ENCODE results near the gene STK17B.

Gene STK17B

DNA sequence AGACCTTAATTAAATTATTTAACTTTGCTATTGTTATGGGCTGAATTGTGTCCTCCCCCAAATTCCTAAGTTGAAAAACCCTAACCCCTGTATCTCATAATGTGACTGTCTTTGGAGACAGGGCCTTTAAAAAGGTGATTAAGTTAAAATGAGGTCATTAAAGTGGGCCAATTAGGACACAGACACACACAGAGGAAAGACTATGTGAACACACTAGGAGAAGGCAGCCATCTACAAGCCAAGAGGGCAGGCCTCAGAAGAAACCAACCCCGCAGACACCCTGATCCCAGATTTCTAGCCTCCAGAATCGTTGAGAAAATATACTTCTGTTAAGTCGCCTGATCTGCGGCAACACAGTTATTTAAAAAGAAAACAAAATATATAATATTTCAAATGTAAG, 6.4 kb downstream of the STK17B start:
- H3K36me3 ChIP-seq (ENCODE audit: insufficient read depth, low read length), result peaks cover 3% of the 10 kb centered on the region
- no peak overlapping the region for H2AFZ ChIP-seq (ENCODE audit: low read depth, low read length)
- H3K4me3 ChIP-seq (ENCODE audit: low read length), result no peak overlapping the region
- peaks cover 13% of the 10 kb centered on the region for H3K4me1 ChIP-seq (ENCODE audit: insufficient read depth, low read length)
- H3K9me3 ChIP-seq (ENCODE audit: low read length), result no peaks in the 10 kb centered on the region
- H3K27me3 ChIP-seq (ENCODE audit: insufficient read depth, low read length), result no peaks in the 10 kb centered on the region

DNA sequence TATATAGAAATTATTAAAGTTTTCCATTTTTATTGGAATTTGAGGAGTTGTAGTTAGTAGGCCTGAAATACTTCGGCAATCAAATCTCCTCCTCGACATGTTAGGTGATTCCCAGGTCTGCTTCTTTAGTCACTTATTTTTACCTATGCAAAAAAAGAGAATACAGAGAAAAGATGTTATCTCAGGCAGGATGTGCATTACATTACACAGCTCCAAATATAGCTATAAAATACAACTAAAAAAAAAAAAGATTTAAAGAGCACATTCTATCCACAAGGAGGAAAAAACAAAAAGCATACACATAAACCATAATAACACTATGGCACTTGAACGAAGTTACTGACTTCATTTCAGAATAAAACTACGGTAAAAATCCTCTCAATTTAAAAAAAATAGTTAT, 8.1 kb downstream of the STK17B start:
- H2AFZ ChIP-seq (ENCODE audit: low read depth, low read length), result no peak overlapping the region
- H3K27me3 ChIP-seq (ENCODE audit: insufficient read depth, low read length), result no peaks in the 10 kb centered on the region
- H3K9me3 ChIP-seq (ENCODE audit: low read length), result no peaks in the 10 kb centered on the region
- H3K36me3 ChIP-seq (ENCODE audit: insufficient read depth, low read length), result peaks cover 5% of the 10 kb centered on the region
- no peak overlapping the region for H3K4me3 ChIP-seq (ENCODE audit: low read length)
- H3K4me1 ChIP-seq (ENCODE audit: insufficient read depth, low read length), result peaks cover 10% of the 10 kb centered on the region

DNA sequence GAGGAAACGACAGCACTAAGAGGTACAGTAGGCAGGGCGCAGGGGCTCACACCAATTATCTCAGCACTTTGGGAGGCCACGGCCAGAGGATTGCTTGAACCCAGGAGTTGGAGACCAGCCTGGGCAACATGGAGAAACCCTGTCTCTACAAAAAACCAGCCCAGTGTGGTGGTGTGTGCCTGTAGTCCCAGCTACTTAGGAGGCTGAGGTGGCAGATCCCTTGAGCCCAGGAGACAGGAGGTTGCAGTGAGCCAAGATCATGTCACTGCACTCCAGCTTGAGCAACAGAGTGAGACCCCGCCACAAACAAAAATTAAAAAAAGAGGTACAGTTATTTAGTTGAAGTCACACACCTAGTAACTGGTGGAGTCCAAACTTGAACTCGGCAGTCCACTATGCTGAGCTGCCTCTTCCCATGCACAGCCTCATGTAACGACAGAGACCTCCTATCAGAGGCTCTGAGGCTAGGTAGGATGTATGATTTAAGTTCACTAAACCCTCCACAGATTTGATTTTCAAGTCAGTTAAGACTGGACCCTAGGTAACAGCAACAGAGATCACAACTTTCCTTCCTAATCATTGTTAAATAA, 8.7 kb downstream of the STK17B start:
- no peaks in the 10 kb centered on the region for H3K27me3 ChIP-seq (ENCODE audit: insufficient read depth, low read length)

DNA sequence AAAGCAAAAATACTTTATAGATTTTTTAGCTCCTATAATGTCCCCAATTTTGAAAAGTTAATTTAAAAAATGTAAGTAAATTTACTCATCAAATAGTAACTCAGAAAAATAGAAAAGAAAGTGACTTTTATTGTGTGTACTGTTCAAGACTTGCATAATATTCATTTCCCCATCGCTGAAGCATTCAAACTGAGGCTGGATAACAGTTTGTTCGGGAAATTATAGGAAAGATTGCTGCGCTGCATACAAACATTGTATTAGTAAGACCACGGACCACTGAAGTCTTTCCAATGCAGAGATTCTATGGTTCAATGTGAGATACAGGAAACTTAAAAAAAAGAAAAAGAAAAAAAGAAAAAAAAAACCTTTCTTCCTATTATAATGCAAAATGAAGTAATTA, 10.4 kb downstream of the STK17B start:
- Histone ChIP-seq H3K9me3 (ENCODE audit: low read length) (no peaks in the 10 kb centered on the region), H3K4me1 (ENCODE audit: insufficient read depth, low read length) (peaks cover 10% of the 10 kb centered on the region), H3K27me3 (ENCODE audit: insufficient read depth, low read length) (no peaks in the 10 kb centered on the region), H2AFZ (ENCODE audit: low read depth, low read length) (no peak overlapping the region), H3K36me3 (ENCODE audit: insufficient read depth, low read length) (peaks cover 5% of the 10 kb centered on the region), H3K4me3 (ENCODE audit: low read length) (no peak overlapping the region)

More for the DNA sequence above, 8.7 kb downstream of the STK17B start:
- H3K36me3 ChIP-seq (ENCODE audit: insufficient read depth, low read length), result peaks cover 5% of the 10 kb centered on the region
- H3K9me3 ChIP-seq (ENCODE audit: low read length), result no peaks in the 10 kb centered on the region
- no peak overlapping the region for H3K4me3 ChIP-seq (ENCODE audit: low read length)
- H2AFZ ChIP-seq (ENCODE audit: low read depth, low read length), result no peak overlapping the region
- H3K4me1 ChIP-seq (ENCODE audit: insufficient read depth, low read length), result peaks cover 10% of the 10 kb centered on the region

DNA sequence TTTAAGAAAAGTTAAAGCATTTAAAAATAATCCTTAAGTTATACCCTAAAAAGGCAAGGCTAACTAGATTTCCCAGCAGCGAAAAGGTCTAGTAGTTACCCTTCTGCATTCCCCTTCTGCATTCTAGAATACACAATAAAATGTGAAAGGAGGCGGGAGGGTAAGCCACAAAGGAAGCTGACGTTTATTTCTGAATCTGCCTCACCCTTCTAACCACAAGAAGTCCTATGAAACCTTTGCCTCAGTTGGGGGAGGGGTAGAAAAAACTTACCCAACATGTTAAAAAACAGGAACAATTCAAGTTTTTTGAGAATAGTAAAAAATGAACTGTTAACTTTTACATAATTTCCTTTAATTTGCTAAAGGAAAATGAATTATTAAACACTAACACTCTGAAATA, 11.3 kb downstream of the STK17B start:
- Histone ChIP-seq H3K4me3 (ENCODE audit: low read length) (no peak overlapping the region), H3K4me1 (ENCODE audit: insufficient read depth, low read length) (peaks cover 10% of the 10 kb centered on the region), H3K27me3 (ENCODE audit: insufficient read depth, low read length) (no peaks in the 10 kb centered on the region), H2AFZ (ENCODE audit: low read depth, low read length) (no peak overlapping the region), H3K9me3 (ENCODE audit: low read length) (no peaks in the 10 kb centered on the region), H3K36me3 (ENCODE audit: insufficient read depth, low read length) (peaks cover 7% of the 10 kb centered on the region)

DNA sequence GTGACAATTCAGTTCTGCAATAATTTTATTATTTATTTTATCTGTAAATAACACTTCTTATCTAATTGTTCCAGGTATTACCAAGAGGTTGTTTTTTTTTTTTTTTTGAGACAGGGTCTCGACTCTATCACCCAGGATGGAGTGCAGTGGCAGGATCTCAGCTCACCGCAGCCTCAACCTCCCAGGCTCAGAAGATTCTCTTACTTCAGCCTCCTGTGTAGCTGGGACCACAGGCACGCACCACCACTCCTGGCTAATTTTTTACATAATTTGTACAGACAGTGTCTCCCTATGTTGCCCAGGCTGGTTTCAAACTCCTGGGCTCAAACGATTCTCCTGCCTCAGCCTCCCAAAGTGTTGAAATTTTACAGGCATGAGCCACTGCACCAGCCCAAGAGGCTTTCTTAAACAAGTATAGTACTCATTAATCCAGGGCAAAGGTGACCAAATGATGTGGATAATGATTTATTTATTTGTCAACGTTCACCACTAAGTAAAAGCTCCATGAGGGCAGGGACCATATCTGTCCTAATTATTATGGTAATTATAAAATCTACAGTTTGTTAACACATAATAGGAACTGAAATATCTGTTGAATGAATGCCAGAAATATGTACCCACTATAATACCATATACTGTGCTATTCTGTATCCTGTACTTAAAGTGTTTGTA, 12.0 kb downstream of the STK17B start:
- peaks cover 10% of the 10 kb centered on the region for H3K4me1 ChIP-seq (ENCODE audit: insufficient read depth, low read length)
- no peaks in the 10 kb centered on the region for H3K9me3 ChIP-seq (ENCODE audit: low read length)
- H3K4me3 ChIP-seq (ENCODE audit: low read length), result no peak overlapping the region
- H2AFZ ChIP-seq (ENCODE audit: low read depth, low read length), result no peak overlapping the region
- peaks cover 11% of the 10 kb centered on the region for H3K36me3 ChIP-seq (ENCODE audit: insufficient read depth, low read length)
- no peaks in the 10 kb centered on the region for H3K27me3 ChIP-seq (ENCODE audit: insufficient read depth, low read length)

DNA sequence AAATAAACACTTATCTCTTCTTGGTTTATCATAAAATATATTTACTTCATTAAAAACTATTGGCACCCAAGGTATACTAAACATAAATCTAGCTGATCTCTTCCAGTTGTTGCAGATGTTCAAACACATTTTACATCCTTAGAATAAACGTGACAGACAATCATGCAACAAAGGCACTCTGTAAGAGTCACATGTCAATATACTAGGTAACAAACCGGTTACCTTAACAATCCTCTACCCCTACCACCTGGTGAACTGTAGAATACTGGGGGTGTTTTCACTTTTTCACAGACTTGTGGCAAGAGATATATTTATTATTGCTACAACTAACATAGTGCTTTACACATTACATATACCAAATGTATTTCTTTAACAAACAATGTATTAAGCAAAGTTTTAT, 15.8 kb downstream of the STK17B start:
- no peak overlapping the region for H3K4me3 ChIP-seq (ENCODE audit: low read length)
- no peaks in the 10 kb centered on the region for H3K9me3 ChIP-seq (ENCODE audit: low read length)
- peaks cover 8% of the 10 kb centered on the region for H3K36me3 ChIP-seq (ENCODE audit: insufficient read depth, low read length)
- H3K4me1 ChIP-seq (ENCODE audit: insufficient read depth, low read length), result peaks cover 9% of the 10 kb centered on the region
- H2AFZ ChIP-seq (ENCODE audit: low read depth, low read length), result no peak overlapping the region
- H3K27me3 ChIP-seq (ENCODE audit: insufficient read depth, low read length), result no peaks in the 10 kb centered on the region

DNA sequence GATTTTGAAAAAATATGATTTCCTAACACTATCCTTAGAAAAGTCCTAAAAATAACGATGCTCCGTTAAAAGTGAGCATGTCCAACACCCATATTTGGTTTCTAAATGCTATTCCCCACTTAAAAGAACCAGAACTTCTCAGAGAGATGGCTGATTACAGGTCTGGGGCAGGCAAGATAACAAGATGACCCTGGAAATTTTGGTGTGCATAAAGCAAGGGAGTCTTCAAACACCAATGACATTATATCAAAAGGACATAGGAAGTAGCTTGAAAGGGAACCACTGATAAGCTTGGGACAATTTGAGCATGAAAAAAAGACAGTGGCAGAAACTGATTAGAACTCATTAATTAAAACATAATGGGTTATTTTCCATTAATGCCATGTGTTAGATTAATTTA, 17.9 kb downstream of the STK17B start:
- Histone ChIP-seq H2AFZ (ENCODE audit: low read depth, low read length) (no peak overlapping the region), H3K4me3 (ENCODE audit: low read length) (no peak overlapping the region), H3K36me3 (ENCODE audit: insufficient read depth, low read length) (peaks cover 5% of the 10 kb centered on the region), H3K27me3 (ENCODE audit: insufficient read depth, low read length) (no peaks in the 10 kb centered on the region), H3K9me3 (ENCODE audit: low read length) (no peaks in the 10 kb centered on the region), H3K4me1 (ENCODE audit: insufficient read depth, low read length) (no peaks in the 10 kb centered on the region)

DNA sequence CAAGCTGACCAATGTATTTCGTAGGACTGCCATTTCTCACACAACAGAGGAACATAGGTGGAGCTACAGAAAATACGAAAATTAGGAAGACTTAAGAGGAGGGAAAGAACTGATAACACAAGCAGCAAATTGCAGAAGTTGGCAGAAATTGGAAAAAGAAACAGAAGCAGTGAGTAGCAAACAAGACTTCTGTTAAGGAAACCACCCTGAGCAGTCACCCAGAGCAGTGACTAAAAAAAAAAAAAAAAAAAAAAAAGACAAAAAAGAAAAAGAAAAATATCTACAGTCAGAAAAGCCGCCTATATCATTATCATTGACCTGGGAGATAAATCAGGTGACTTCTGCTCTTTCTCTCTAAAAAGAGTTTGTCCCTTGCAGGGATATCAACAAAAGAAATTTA, 21.4 kb downstream of the STK17B start:
- Histone ChIP-seq H3K4me3 (ENCODE audit: low read length) (no peak overlapping the region), H2AFZ (ENCODE audit: low read depth, low read length) (no peak overlapping the region), H3K27me3 (ENCODE audit: insufficient read depth, low read length) (no peaks in the 10 kb centered on the region), H3K36me3 (ENCODE audit: insufficient read depth, low read length) (peaks cover 10% of the 10 kb centered on the region), H3K4me1 (ENCODE audit: insufficient read depth, low read length) (no peaks in the 10 kb centered on the region), H3K9me3 (ENCODE audit: low read length) (no peaks in the 10 kb centered on the region)

DNA sequence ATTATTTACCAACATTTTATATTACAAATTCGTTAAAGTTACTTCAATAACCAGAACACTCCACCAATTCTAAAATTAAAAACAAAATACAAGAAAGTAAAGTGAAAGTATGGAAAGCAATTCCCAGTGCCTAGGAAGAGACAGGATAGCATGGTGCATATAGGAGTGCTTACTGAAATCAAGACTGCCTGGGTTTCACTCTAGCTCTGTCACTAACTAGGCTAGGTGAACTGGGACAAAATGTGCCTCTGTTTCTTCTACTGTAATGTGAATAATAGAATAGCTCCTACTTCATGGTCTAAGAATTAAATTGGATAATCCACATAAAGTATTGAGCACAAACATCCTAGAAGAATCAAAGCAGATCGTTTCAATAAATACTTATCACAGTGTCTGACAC, 22.6 kb downstream of the STK17B start:
- Histone ChIP-seq H3K4me3 (ENCODE audit: low read length) (no peak overlapping the region), H3K36me3 (ENCODE audit: insufficient read depth, low read length) (peaks cover 6% of the 10 kb centered on the region), H3K9me3 (ENCODE audit: low read length) (no peaks in the 10 kb centered on the region), H2AFZ (ENCODE audit: low read depth, low read length) (no peak overlapping the region), H3K4me1 (ENCODE audit: insufficient read depth, low read length) (no peaks in the 10 kb centered on the region), H3K27me3 (ENCODE audit: insufficient read depth, low read length) (no peaks in the 10 kb centered on the region)

DNA sequence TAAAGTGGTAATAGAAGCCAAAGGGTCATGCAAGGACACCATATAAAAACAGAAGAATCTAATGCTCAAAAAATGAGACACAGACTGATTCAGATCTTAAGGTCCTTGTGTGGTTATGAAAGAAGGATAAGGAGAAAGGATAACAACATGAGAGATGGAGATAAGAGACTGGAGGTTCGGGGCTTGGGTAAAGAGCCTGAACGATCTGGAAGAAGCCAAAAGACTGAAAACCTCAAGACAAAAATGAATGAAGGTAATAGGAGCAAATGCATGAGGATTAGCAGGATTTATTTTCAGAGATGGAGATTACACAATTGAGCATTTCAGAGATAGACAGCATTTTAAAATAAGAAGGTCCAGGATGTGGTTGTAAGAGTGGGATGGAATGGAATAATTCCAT, 26.1 kb downstream of the STK17B start:
- no peaks in the 10 kb centered on the region for H3K9me3 ChIP-seq (ENCODE audit: low read length)
- H2AFZ ChIP-seq (ENCODE audit: low read depth, low read length), result no peak overlapping the region
- H3K27me3 ChIP-seq (ENCODE audit: insufficient read depth, low read length), result no peaks in the 10 kb centered on the region
- no peaks in the 10 kb centered on the region for H3K4me1 ChIP-seq (ENCODE audit: insufficient read depth, low read length)
- H3K4me3 ChIP-seq (ENCODE audit: low read length), result no peak overlapping the region
- peaks cover 10% of the 10 kb centered on the region for H3K36me3 ChIP-seq (ENCODE audit: insufficient read depth, low read length)

DNA sequence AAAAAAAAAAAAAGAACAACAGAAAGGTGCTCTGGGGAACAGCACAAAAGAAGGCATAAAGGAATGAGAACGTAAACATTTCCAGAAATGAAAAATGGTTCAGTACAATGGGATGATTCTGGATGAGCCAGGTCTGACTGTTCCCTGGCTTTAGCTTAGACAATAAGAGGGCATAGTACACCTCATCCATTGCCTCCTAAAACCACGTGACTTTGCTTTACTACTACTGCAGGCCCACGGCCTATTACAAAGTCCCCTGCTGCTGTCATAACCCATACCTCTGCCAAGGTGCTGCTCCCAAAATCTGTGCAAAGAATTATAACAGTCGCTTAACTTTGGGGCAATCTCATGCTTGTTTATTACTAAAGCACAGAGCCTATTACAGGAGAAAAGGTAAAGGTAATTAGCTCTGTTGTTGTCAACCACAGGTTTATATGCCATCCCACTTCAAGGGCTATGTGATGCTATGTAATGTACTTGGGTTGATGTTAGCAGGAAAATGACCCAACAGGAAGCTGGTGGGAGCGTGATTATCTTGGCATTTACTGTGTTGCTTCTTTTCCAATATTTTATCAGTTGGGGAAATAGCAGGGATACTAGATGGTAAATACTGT, 26.8 kb downstream of the STK17B start:
- no peaks in the 10 kb centered on the region for H3K27me3 ChIP-seq (ENCODE audit: insufficient read depth, low read length)
- H2AFZ ChIP-seq (ENCODE audit: low read depth, low read length), result no peak overlapping the region
- peaks cover 17% of the 10 kb centered on the region for H3K36me3 ChIP-seq (ENCODE audit: insufficient read depth, low read length)

DNA sequence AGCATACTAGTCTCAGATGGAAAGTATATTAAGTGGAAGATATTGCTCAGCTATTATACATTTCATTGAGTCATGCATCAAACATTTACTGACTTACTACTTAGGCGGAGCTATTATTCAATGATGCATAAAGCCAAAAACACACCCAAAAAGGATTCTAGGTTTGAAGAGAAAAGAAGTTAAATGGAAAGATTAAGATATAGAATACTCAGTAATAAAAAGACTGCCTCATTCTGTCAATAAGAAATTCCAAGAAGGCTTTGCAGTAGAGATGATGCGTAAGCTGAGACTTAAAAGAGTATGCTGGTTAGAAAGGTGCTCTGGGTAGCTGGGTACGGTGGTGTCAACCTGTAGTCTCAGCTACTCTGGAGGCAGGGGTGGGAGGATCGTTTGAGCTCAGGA, 27.6 kb downstream of the STK17B start:
- Histone ChIP-seq H3K4me3 (ENCODE audit: low read length) (no peak overlapping the region), H3K9me3 (ENCODE audit: low read length) (no peaks in the 10 kb centered on the region), H3K36me3 (ENCODE audit: insufficient read depth, low read length) (peaks cover 19% of the 10 kb centered on the region), H3K4me1 (ENCODE audit: insufficient read depth, low read length) (no peaks in the 10 kb centered on the region), H2AFZ (ENCODE audit: low read depth, low read length) (no peak overlapping the region), H3K27me3 (ENCODE audit: insufficient read depth, low read length) (no peaks in the 10 kb centered on the region)

More for the DNA sequence above, 26.8 kb downstream of the STK17B start:
- H3K9me3 ChIP-seq (ENCODE audit: low read length), result no peaks in the 10 kb centered on the region
- H3K4me1 ChIP-seq (ENCODE audit: insufficient read depth, low read length), result no peaks in the 10 kb centered on the region
- H3K4me3 ChIP-seq (ENCODE audit: low read length), result no peak overlapping the region
